GM15510 (cell line): ENCODE results near the gene PRAF2.

Experiments used
- POLR2A ChIP-seq: IDR thresholded peaks from 3 replicates; pipeline ENCODE4 v1.6.1; 2011; ENCODE audit warnings: borderline replicate concordance; ENCODE audit not compliant: insufficient read length; ENCODE audit errors: extremely low read depth

PRAF2 gene

GRCh38 chrX:49073601-49074575 lies at the start of gene PRAF2:
Gene PRAF2 (minus strand): TSS chrX:49074002. CDS start chrX:49073987, 15 bp downstream.
- TF ChIP-seq POLR2A, result peak; percentile 55

GRCh38 chrX:49122499-49122898 lies 48.7 kb upstream of the PRAF2 start:
- TF ChIP-seq POLR2A, result no peak

- no peak for TF ChIP-seq POLR2A
Measured at GRCh38 chrX:49120091-49120490, 46.3 kb upstream of the PRAF2 start.

GRCh38 chrX:49117581-49117980 lies 43.8 kb upstream of the PRAF2 start:
- no peak for TF ChIP-seq POLR2A

GRCh38 chrX:49116716-49117115 lies 42.9 kb upstream of the PRAF2 start:
- TF ChIP-seq POLR2A, result no peak

GRCh38 chrX:49116076-49116475 lies 42.3 kb upstream of the PRAF2 start:
- TF ChIP-seq POLR2A, result no peak

GRCh38 chrX:49111791-49112190 lies 38.0 kb upstream of the PRAF2 start:
- TF ChIP-seq POLR2A, result no peak

GRCh38 chrX:49110417-49110816 lies 36.6 kb upstream of the PRAF2 start:
- TF ChIP-seq POLR2A, result no peak

- TF ChIP-seq POLR2A, result no peak
Measured at GRCh38 chrX:49108641-49109040, 34.8 kb upstream of the PRAF2 start.

- TF ChIP-seq POLR2A, result no peak
Measured at GRCh38 chrX:49106930-49107329, 33.1 kb upstream of the PRAF2 start.

- TF ChIP-seq POLR2A, result no peak
Measured at GRCh38 chrX:49106296-49106695, 32.5 kb upstream of the PRAF2 start.

GRCh38 chrX:49103637-49104036 lies 29.8 kb upstream of the PRAF2 start:
- TF ChIP-seq POLR2A, result no peak

- TF ChIP-seq POLR2A, result no peak
Measured at GRCh38 chrX:49102190-49102589, 28.4 kb upstream of the PRAF2 start.

GRCh38 chrX:49101629-49101984 lies 27.8 kb upstream of the PRAF2 start:
- TF ChIP-seq POLR2A, result no peak

- peak; percentile 71 for TF ChIP-seq POLR2A
Measured at GRCh38 chrX:49100704-49101628, 27.2 kb upstream of the PRAF2 start.
